Neutrophil (primary cell): ENCODE measurements around the gene MMP7.

Experiments used
- H3K27ac ChIP-seq: fragments of 200-600 bp; sonication (generic); 2 replicates; pipeline ENCODE4 v1.5.1; 2016; ENCODE audit warnings: mild to moderate bottlenecking, moderate library complexity
- H3K27me3 ChIP-seq: fragments of 200-600 bp; sonication (generic); 2 replicates; pipeline ENCODE4 v1.6.0; 2016; ENCODE audit warnings: mild to moderate bottlenecking
- H3K36me3 ChIP-seq: fragments of 200-600 bp; sonication (generic); 2 replicates; pipeline ENCODE4 v1.5.1; 2017
- H3K4me1 ChIP-seq, 2 experiments: fragments of 200-600 bp in 1 of 2; sonication (generic) in 1 of 2; 1 replicate in 1 of 2; 2 replicates in 1 of 2; pipeline versions ENCODE4 v1.5.1 to v1.6.1; 2013 to 2016; ENCODE audit warnings: low read depth in 1 of 2, low read length in 1 of 2, mild to moderate bottlenecking in 1 of 2, moderate library complexity in 1 of 2; ENCODE audit not compliant: control insufficient read depth in 1 of 2, insufficient read depth in 1 of 2
- H3K4me3 ChIP-seq, 2 experiments: fragments of 200-600 bp in 1 of 2; sonication (generic) in 1 of 2; 1 replicate in 1 of 2; 2 replicates in 1 of 2; pipeline ENCODE4 v1.5.1; 2013 to 2016; ENCODE audit warnings: low read depth in 1 of 2, low read length in 1 of 2, mild to moderate bottlenecking in 1 of 2, moderate library complexity in 1 of 2
- H3K9me3 ChIP-seq: fragments of 200-600 bp; sonication (generic); 2 replicates; pipeline ENCODE4 v1.5.1; 2016
- TF ChIP-seq, protein P1 (sequence below): fragments of 200-600 bp; sonication (generic); IDR thresholded peaks from 2 replicates; pipeline ENCODE4 v1.5.1; 2016; ENCODE audit warnings: antibody characterized with exemption

Gene MMP7

GRCh38 chr11:102573851-102574250 is 43.3 kb upstream of the MMP7 start:
- TF ChIP-seq, protein P1, sequence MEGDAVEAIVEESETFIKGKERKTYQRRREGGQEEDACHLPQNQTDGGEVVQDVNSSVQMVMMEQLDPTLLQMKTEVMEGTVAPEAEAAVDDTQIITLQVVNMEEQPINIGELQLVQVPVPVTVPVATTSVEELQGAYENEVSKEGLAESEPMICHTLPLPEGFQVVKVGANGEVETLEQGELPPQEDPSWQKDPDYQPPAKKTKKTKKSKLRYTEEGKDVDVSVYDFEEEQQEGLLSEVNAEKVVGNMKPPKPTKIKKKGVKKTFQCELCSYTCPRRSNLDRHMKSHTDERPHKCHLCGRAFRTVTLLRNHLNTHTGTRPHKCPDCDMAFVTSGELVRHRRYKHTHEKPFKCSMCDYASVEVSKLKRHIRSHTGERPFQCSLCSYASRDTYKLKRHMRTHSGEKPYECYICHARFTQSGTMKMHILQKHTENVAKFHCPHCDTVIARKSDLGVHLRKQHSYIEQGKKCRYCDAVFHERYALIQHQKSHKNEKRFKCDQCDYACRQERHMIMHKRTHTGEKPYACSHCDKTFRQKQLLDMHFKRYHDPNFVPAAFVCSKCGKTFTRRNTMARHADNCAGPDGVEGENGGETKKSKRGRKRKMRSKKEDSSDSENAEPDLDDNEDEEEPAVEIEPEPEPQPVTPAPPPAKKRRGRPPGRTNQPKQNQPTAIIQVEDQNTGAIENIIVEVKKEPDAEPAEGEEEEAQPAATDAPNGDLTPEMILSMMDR = no peak
- H3K27me3 ChIP-seq = no peaks in the 10 kb centered on the region
- H3K9me3 ChIP-seq = no peaks in the 10 kb centered on the region
- H3K27ac ChIP-seq = no peak overlapping the region
- H3K4me1 ChIP-seq = peaks cover 20 to 23% of the 10 kb centered on the region in 2 experiments
- no peaks in the 10 kb centered on the region for H3K36me3 ChIP-seq
- H3K4me3 ChIP-seq = no peak overlapping the region

DNA sequence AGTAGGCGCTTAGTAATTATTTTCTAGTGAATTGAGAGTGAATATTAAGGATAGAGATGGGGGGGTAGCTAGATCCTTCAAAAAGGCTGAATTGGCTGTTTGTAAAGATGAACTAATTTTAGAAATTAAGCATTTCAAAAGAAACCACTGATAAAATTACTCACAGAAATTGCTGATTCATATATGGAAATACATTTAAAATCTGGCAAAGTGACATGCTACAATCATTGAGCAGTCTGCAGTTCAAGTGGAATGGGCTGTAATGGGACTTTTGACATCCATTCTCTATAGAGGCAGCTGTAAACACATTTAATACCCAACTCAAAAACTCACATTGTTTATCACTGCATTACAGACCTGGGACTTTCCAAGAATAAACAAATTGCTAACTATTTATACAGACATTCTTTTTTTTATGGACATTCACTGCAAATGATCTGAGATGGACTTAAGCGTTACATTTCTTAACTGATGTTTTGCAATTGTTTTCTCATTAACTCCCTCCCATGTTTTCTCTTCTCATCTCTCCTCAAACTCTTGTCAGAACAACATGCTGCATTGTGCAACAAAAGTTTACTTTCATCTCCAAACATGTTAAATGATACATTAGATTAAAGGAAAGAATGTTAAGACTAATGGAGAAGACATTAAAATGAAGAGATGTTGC is 42.1 kb upstream of the MMP7 start:
- no peaks in the 10 kb centered on the region for H3K9me3 ChIP-seq
- no peaks in the 10 kb centered on the region for H3K36me3 ChIP-seq
- TF ChIP-seq, protein P1 = no peak
- peaks cover 14 to 16% of the 10 kb centered on the region in 2 experiments for H3K4me1 ChIP-seq
- H3K4me3 ChIP-seq = no peak overlapping the region
- H3K27ac ChIP-seq = no peak overlapping the region
- no peaks in the 10 kb centered on the region for H3K27me3 ChIP-seq

DNA sequence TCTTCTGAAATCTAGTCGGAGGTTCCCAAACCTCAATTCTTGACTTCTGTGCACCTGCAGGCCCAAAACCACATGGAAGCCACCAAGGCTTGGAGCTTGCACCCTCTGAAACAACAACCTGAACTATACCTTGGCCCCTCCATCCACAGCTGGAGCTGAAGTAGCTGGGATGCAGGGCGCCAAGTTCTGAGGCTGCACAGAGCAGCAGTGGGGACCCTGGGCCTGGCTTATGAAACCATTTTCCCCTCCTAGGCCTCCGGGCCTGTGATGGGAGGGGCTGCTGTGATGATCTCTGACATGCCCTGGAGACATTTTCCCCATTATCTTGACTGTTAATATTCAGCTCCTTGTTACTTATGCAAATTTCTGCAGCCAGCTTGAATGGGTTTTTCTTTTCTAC is 38.3 kb upstream of the MMP7 start:
- Histone ChIP-seq H3K27me3 (no peaks in the 10 kb centered on the region), H3K36me3 (no peaks in the 10 kb centered on the region), H3K27ac (no peak overlapping the region), H3K4me1 (no peaks in the 10 kb centered on the region), H3K9me3 (no peaks in the 10 kb centered on the region), H3K4me3 (no peak overlapping the region)
- TF ChIP-seq, protein P1 = no peak

DNA sequence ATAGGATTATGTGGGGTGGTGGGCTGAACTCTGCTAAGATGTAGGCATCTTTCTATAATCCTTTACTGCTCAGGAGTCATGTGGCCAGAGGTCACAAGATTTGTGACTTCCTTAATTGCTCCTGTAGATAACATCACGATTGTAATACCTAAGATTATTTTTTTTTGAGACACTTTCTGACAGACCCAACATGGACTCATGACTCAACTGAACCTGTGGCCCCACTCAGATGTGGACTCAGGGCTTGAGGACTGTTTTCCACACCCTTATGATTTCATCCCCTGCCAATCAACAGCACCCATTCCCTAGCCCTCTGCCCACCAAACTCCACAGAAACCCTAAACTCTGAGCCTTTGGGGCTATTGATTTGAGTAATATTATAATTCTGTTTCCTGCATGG is 35.6 kb upstream of the MMP7 start:
- H3K4me1 ChIP-seq = no peaks in the 10 kb centered on the region
- no peak overlapping the region for H3K27ac ChIP-seq
- H3K4me3 ChIP-seq = no peak overlapping the region
- H3K9me3 ChIP-seq = no peaks in the 10 kb centered on the region
- no peaks in the 10 kb centered on the region for H3K27me3 ChIP-seq
- TF ChIP-seq, protein P1 = no peak
- H3K36me3 ChIP-seq = no peaks in the 10 kb centered on the region

DNA sequence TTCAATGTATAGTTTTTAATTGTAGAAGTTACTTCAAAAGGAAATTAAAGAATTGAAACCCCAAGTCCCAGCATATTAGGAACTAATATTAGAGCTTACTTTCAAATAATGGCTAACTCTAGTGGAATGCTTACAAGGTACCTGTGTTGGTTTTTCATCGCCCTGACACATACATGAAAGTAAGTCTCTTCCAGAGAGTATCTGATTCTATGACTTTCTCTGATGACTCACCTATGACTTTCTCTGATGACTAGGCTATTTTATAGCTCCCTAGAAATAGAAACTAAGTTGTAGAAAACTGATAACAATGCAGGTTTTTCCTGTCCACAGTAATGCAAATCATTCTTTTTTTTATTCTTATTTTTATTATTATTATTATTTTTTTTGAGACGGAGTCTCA is 33.6 kb upstream of the MMP7 start:
- TF ChIP-seq, protein P1 = no peak
- H3K27me3 ChIP-seq = no peaks in the 10 kb centered on the region
- no peaks in the 10 kb centered on the region for H3K9me3 ChIP-seq
- H3K4me3 ChIP-seq = no peak overlapping the region
- peaks cover 0 to 15% of the 10 kb centered on the region in 2 experiments for H3K4me1 ChIP-seq
- no peaks in the 10 kb centered on the region for H3K36me3 ChIP-seq
- H3K27ac ChIP-seq = no peak overlapping the region
